OCI-LY3 (cell line): Measurements from ENCODE around the gene HTRA1.

Experiments used
- H2AFZ ChIP-seq: fragments of 200-600, 300-600 bp; shearing (Covaris generic); 2 replicates; pipeline ENCODE4 v1.6.0; 2014; ENCODE audit warnings: antibody characterized with exemption, low read depth, low read length
- H3K27ac ChIP-seq: fragments of 200-600, 300-600 bp; sonication (generic); 2 replicates; pipeline ENCODE4 v1.5.1; 2014; ENCODE audit warnings: mild to moderate bottlenecking, low read length, moderate library complexity, mixed read lengths
- H3K27me3 ChIP-seq: fragments of 200-600, 300-600 bp; sonication (generic); 2 replicates; pipeline ENCODE4 v1.6.1; 2014; ENCODE audit warnings: low read depth, low read length, mixed read lengths
- H3K36me3 ChIP-seq: fragments of 200-600, 300-600 bp; sonication (generic); replicated peaks from 2 replicates; pipeline ENCODE3; 2014; ENCODE audit warnings: low read depth, low read length, mixed read lengths
- H3K4me1 ChIP-seq: fragments of 300-600, 200-600 bp; sonication (generic); 2 replicates; pipeline ENCODE4 v1.6.1; 2014; ENCODE audit warnings: low read length, mixed read lengths
- H3K4me2 ChIP-seq: fragments of 200-600, 300-600 bp; sonication (generic); 2 replicates; pipeline ENCODE4 v1.6.1; 2014; ENCODE audit warnings: low read length, mixed read lengths
- H3K4me3 ChIP-seq: fragments of 300-600, 200-600 bp; sonication (generic); 2 replicates; pipeline ENCODE4 v1.5.1; 2014; ENCODE audit warnings: antibody characterized with exemption, mild to moderate bottlenecking, low read length, moderate library complexity
- H3K79me2 ChIP-seq: fragments of 300-600, 200-600 bp; shearing (Covaris generic); 2 replicates; pipeline ENCODE4 v1.6.1; 2014; ENCODE audit warnings: mild to moderate bottlenecking, low read length, mixed read lengths
- H3K9ac ChIP-seq: fragments of 300-600, 200-600 bp; shearing (Covaris generic); 2 replicates; pipeline ENCODE4 v1.6.0; 2014; ENCODE audit warnings: mild to moderate bottlenecking, low read length, moderate library complexity
- H3K9me3 ChIP-seq: fragments of 200-600, 300-600 bp; shearing (Covaris generic); 2 replicates; pipeline ENCODE4 v1.6.1; 2014; ENCODE audit warnings: low read length, mixed read lengths; ENCODE audit not compliant: insufficient read depth
- H4K20me1 ChIP-seq: fragments of 200-600, 300-600 bp; sonication (generic); 2 replicates; pipeline ENCODE4 v1.6.1; 2016; ENCODE audit warnings: low read length, mixed read lengths; ENCODE audit not compliant: insufficient read depth
- EZH2phosphoT487 ChIP-seq: fragments of 200-600 bp; shearing (Covaris generic); IDR thresholded peaks from 2 replicates; pipeline ENCODE4 v1.6.1; 2018; ENCODE audit warnings: antibody characterized with exemption, mixed run types, low read depth
- TF ChIP-seq, protein P1 (sequence below): fragments of 200-600, 300-600 bp; sonication (generic); IDR thresholded peaks from 2 replicates; pipeline ENCODE4 v1.5.1; 2014; ENCODE audit warnings: antibody characterized with exemption, low read length, low read depth

The HTRA1 gene

DNA sequence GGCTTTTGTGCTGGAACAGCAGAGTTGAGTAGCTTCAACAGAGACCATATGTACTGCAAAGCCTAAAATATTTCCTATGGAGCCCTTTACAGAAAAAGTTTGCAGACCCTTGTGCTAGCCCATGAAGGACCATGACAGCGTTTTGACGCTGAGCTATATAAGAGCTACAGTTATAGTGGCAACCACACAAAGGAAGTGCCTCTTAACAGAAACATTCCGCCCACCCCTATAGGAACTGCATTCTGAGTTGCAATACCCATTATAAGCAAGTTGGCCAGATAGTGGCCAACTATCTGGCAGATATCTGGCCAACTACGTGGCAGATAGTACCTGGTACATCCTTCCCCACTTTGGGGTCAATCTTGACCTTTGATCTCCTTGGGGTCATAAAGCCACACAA, 51.7 kb downstream of the HTRA1 start:
- no peak overlapping the region for H3K9ac ChIP-seq
- H4K20me1 ChIP-seq: no peaks in the 10 kb centered on the region
- no peaks in the 10 kb centered on the region for H3K9me3 ChIP-seq
- no peaks in the 10 kb centered on the region for H3K27me3 ChIP-seq
- H3K36me3 ChIP-seq: no peaks in the 10 kb centered on the region
- no peak overlapping the region for H2AFZ ChIP-seq
- no peak overlapping the region for H3K4me2 ChIP-seq
- no peaks in the 10 kb centered on the region for H3K79me2 ChIP-seq
- no peak overlapping the region for H3K27ac ChIP-seq
- H3K4me3 ChIP-seq: no peak overlapping the region
- TF ChIP-seq, protein P1, sequence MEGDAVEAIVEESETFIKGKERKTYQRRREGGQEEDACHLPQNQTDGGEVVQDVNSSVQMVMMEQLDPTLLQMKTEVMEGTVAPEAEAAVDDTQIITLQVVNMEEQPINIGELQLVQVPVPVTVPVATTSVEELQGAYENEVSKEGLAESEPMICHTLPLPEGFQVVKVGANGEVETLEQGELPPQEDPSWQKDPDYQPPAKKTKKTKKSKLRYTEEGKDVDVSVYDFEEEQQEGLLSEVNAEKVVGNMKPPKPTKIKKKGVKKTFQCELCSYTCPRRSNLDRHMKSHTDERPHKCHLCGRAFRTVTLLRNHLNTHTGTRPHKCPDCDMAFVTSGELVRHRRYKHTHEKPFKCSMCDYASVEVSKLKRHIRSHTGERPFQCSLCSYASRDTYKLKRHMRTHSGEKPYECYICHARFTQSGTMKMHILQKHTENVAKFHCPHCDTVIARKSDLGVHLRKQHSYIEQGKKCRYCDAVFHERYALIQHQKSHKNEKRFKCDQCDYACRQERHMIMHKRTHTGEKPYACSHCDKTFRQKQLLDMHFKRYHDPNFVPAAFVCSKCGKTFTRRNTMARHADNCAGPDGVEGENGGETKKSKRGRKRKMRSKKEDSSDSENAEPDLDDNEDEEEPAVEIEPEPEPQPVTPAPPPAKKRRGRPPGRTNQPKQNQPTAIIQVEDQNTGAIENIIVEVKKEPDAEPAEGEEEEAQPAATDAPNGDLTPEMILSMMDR: no peak
- TF ChIP-seq EZH2phosphoT487: no peak
- no peaks in the 10 kb centered on the region for H3K4me1 ChIP-seq

DNA sequence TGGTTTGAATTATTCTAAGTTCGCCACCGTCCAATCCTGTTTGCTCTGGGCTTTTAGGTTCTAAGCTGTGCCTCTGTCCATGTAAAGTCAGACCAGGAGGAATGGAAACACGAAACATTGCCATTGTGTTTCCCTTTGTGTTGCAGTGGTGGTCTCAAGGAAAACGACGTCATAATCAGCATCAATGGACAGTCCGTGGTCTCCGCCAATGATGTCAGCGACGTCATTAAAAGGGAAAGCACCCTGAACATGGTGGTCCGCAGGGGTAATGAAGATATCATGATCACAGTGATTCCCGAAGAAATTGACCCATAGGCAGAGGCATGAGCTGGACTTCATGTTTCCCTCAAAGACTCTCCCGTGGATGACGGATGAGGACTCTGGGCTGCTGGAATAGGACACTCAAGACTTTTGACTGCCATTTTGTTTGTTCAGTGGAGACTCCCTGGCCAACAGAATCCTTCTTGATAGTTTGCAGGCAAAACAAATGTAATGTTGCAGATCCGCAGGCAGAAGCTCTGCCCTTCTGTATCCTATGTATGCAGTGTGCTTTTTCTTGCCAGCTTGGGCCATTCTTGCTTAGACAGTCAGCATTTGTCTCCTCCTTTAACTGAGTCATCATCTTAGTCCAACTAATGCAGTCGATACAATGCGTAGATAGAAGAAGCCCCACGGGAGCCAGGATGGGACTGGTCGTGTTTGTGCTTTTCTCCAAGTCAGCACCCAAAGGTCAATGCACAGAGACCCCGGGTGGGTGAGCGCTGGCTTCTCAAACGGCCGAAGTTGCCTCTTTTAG, 52.9 kb downstream of the HTRA1 start:
- H3K4me1 ChIP-seq: no peaks in the 10 kb centered on the region
- no peak for TF ChIP-seq EZH2phosphoT487
- TF ChIP-seq, protein P1: no peak

DNA sequence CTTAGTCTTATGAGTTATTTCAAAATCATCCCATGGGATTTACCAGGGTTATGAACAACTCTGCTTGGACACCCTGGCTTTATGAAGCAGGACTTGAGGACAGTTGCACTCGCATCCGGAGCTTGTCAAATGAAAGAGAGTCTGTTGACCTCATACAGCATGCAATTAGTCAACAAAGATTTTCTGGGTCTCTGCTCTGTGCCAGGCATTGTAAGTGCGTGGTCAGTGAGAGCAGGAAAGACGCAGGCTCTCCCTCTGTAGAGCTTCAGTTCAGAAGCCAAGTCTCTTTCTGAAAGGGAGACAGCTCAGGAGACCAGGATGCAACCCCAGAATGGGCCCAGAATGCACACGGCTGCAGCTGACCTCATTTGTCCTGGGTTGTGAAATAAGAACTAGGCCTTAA, 53.7 kb downstream of the HTRA1 start:
- Histone ChIP-seq H3K36me3 (no peaks in the 10 kb centered on the region), H3K9me3 (no peaks in the 10 kb centered on the region), H3K27me3 (no peaks in the 10 kb centered on the region), H3K27ac (no peak overlapping the region), H3K79me2 (no peaks in the 10 kb centered on the region), H4K20me1 (no peaks in the 10 kb centered on the region), H3K4me2 (no peak overlapping the region), H3K4me1 (no peaks in the 10 kb centered on the region), H3K4me3 (no peak overlapping the region), H2AFZ (no peak overlapping the region), H3K9ac (no peak overlapping the region)
- TF ChIP-seq EZH2phosphoT487: no peak
- TF ChIP-seq, protein P1: no peak

More for the DNA sequence above, 52.9 kb downstream of the HTRA1 start:
- H3K27me3 ChIP-seq: no peaks in the 10 kb centered on the region
- H3K27ac ChIP-seq: no peak overlapping the region
- no peaks in the 10 kb centered on the region for H3K9me3 ChIP-seq
- H3K79me2 ChIP-seq: no peaks in the 10 kb centered on the region
- no peak overlapping the region for H3K9ac ChIP-seq
- no peaks in the 10 kb centered on the region for H4K20me1 ChIP-seq
- H2AFZ ChIP-seq: no peak overlapping the region
- H3K36me3 ChIP-seq: no peaks in the 10 kb centered on the region
- H3K4me2 ChIP-seq: no peak overlapping the region
- H3K4me3 ChIP-seq: no peak overlapping the region

DNA sequence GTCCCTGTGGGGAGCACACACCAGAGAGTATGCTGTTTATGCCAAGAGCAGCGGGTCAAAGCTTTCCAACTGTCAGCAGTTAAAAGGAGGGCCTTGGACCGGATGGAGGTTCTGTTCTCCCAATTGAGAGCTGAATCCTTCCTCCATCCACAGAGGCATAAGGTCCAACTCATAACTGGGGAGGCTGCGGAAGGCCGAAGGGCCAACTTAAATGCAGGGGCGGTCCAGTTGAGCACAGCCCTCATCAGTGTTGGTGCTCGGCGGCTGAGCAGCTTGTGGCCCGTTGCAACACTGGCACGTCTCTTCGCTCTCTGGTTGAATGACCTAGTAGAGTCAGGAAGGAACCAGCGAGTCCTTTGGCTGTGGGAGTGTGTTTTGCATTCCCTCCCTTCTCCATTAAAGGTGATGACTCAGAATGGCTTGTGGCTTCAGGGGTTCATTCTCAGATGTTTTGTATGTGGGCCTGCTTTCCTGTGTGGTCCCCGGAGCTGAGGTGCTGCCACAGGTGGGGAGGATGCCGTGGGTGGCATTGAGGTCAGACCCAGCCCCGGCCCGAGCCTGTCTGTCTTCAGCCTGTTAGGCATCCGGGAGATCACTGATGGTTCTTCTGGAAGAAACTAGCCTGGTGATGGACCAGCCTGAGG, 54.4 kb downstream of the HTRA1 start:
- Histone ChIP-seq H3K27me3 (no peaks in the 10 kb centered on the region), H3K4me2 (no peak overlapping the region), H3K4me3 (no peak overlapping the region), H3K27ac (no peak overlapping the region), H3K9ac (no peak overlapping the region), H3K79me2 (no peaks in the 10 kb centered on the region), H3K4me1 (no peaks in the 10 kb centered on the region), H2AFZ (no peak overlapping the region), H3K36me3 (no peaks in the 10 kb centered on the region), H3K9me3 (no peaks in the 10 kb centered on the region), H4K20me1 (no peaks in the 10 kb centered on the region)
- no peak for TF ChIP-seq EZH2phosphoT487
- TF ChIP-seq, protein P1: no peak
